HK-2 (cell line): ENCODE data around the gene TTC3.

Experiments
- DNase-seq: peaks from one replicate; pipeline ENCODE4 v3.0.0-alpha.2; 2018; ENCODE audit not compliant: unreplicated experiment

Gene TTC3

DNA sequence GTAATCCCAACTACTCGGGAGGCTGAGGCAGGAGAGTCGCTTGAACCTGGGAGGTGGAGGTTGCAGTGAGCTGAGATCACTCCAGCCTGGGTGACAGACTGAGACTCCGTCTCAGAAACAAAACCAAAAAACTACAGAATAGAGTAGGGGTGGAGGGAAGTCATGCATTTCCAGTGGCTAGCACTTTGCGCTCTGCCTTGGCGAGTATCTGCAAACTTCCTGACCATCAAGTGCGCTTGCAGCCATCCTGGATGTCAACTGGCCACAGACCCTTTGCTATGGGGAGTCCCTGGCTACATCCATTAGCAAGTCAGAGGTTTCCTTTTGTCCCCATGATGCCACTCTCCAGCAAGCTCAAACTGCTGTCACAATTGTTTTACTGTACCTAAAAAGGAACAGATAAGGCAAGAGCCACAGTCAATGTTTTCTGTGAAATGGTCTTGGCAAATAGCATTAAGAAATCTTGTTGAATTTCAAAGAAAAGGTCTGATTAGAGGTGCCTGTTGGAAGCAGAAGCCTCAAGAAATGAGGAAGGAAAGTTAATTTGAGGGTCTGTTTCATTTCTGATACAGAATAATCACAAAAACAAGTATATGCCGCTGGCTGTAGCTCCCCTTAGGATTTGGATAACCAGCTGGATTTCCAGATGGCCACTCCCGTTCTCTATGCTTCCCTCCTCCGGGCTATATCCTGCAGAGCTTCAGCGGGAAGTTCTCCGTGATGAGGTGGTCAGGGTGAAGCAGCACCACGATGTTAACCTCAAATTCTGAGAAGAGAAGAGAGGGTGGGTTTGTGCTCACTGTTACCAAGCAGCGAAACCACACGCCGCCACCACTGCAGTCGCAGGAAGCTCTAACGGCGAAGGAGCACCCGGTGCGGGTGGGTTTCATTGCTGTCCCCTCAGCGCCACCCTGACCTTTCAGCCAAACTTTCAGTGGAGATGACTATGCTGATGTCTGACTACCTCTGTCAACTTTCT, 152.1 kb downstream of the TTC3 start:
- DNase-seq: no peak

DNA sequence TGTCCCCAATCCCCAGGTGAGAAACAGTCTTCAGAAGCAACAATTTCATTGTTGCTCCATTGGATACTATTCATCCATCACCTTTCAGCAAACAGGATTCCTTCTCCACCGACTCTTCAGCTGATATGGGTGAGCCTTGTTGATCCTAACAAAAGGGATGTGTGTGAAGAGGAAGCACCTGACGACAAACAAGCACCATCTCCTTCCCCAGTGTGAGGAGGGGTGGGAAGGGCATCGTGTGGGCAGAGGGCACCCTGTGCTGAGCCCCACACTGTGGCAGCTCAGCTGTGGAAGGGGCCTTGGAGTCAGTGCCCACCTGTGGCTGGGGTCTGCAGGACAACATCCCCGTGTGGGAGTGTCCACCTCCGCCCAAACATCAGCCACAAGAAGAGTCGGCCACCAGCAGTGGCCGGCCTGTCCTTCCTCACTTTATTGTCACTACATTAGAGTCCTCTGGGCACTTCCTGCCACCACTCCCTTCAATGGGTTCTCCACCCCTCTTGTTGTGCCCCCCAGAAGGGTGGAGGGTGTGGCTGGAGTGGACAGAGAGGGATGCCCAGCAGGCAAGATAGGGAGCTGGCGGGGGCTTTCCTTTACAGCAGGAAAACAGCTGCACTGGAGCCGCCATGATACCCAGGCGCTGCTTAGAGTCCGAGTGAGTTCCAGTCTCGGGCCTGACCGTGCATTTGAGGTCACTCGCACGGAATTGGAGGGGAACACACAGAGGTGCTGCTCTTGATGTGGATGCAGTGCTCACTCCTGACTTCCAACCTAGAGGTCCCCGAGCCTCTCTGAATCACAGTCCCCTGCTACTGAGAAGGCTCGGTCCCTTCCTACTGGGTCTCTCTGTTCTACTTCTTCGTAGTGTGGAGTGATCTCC, 153.2 kb downstream of the TTC3 start:
- no peak for DNase-seq

- no peak for DNase-seq
Measured at GRCh38 chr21:37227071-37228002, 154.3 kb downstream of the TTC3 start.

DNA sequence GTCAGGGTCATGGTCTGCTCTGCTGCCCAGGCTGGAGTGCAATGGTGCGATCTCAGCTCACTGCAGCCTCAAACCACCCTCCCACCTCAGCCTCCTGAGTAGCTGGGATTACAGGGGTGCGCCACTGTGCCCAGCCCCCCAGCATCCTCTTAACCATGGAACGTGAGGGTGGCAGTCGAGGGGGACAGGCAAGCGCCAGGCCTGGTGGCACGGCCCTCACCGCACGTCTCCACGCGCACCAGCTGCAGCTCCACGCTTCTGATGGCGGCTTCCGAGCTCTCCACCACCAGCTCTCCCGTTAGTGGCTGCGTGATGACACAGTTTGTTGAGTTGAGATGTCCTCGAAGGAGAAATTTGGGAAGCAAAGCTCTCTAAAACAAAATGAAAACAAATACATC, 154.9 kb downstream of the TTC3 start:
- no peak for DNase-seq

GRCh38 chr21:37230632-37231248, 157.7 kb downstream of the TTC3 start:
- DNase-seq: no peak

- no peak for DNase-seq
Measured at GRCh38 chr21:37231249-37231645, 158.2 kb downstream of the TTC3 start.

DNA sequence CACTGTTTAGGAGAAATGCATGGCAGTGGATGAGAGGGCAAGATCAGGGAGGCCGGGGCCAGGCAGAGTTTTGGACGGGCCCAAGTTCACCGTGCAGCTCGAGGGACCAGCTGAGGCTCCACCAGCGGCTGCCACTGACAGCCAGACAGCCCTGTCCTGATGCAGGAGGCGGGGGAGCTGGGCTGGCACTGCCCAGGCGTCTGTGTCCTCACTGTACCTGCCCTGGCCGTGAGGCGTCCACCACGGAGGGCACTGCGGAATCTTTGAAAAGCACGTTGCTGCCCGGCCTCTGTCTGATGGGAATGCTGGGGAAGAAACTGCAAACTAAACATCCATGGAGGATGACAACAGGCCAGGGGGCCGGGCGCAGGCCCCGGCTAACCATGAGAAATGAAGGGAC, 158.6 kb downstream of the TTC3 start:
- no peak for DNase-seq

DNA sequence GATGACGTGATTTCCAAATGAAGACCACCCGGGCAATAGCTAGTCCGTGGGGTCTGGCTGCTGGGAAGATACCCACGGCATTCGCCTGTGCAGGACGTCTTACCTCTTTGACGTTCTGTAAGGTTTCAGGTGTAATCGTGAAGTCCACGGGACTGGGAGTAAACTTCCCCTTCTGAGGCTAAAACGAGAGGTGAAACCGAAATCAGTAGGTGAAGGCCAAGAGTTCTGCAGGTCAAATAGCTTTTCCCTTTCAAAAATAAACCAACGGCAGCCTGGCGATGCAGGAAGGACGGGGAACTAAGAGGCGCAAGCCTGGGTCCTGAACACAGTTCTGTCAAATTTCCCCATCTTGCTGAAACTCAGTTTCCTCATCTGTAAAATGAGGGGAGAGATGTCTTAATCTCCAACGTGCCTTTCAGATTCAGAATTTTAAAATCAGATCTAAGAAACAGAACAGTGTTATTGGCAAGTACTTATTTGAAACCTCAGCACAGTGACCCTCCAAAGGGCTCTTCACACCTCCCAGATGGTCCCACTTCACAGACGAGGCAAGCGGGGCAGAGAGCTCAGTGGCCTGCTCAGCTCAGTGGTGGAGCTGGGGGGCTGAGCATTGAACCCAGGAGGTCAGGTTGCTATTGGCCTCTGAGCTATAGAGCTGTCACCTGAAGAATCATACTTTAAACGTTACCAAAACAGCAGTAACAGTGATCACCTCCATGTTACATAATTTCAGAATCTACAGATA, 159.4 kb downstream of the TTC3 start:
- no peak for DNase-seq

DNA sequence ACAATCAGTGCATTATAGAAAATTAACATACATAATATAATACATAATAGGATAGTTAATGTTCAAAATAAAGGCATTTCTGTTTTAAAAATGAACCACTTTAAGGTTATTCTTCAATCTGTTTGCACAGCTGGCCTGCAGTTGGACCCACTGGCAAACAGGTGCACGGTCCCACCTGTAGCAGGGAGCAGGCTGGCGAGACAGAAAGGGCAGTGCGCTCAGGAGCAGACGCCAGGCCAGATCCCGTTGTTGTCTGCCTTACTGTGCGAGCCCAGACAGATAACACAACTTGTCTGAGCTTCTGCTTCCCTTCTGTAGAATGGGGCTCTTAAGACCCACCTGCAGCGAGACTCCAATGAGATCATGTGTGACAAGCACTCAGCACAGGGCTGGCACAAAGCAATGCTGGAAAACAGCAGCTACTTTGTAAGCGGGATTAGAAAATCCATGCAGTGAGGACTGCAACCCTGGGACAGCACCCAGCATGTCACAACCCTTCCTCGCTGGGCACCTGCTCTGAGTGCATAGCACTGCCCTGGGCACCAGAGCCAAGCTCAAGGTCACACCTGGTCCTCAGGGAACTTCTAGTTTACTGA, 160.6 kb downstream of the TTC3 start:
- DNase-seq: no peak

DNA sequence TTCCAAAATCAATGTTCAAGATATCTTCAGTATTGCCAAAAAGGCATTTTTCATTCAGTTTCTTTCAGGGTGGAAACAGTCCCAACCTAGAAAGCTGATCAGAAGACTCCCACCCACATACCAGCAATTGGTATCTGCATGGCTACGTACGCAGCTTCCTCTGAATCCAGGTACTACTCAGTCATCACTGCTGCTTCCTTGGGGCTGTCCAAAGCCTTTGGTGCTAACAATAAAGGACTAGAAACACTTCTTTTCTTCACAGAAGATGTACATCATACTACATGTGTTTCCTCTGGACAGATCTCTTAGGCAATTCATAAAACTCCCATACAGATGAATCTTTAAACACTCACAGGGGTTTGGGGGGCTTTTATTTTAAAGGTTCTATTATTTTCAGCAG, 164.3 kb downstream of the TTC3 start:
- no peak for DNase-seq

DNA sequence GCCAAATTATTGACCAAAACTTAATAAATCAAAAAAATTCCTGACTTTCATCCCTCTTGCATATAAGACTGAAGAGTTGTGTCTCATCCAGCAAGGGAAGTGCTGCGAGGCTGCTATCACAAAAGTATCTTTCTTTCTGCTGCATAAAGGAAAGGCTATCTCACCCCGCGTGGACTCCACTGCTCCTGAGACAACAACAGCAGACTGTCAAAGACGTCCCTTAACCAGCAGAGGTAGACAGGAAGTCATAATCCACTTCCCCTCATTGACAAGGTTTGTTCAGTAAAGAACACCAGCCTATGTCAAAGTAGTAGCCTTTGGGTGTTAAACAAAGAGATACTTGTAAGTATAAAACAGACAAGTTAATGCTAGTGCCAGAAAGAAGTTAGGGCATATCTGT, 164.7 kb downstream of the TTC3 start:
- DNase-seq: no peak

GRCh38 chr21:37240978-37241377, 167.9 kb downstream of the TTC3 start:
- DNase-seq: no peak

DNA sequence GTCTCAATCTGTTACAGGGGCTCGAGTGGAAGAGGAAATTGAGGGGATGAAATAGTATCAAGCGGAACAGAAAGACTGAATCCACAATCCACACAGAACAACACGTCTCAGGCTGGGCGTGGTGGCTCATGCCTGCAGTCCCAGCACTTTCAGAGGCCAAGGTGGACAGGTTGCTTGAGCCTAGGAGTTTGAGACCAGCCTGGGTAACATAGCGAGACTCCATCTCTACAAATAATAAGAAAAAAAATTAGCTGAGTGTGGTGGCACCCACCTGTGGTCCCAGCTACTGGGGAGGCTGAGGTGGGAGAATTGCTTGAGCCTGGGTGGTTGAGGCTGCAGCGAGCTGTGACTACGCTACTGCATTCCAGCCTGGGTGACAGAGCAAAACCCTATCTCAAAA, 168.4 kb downstream of the TTC3 start:
- DNase-seq: no peak

DNA sequence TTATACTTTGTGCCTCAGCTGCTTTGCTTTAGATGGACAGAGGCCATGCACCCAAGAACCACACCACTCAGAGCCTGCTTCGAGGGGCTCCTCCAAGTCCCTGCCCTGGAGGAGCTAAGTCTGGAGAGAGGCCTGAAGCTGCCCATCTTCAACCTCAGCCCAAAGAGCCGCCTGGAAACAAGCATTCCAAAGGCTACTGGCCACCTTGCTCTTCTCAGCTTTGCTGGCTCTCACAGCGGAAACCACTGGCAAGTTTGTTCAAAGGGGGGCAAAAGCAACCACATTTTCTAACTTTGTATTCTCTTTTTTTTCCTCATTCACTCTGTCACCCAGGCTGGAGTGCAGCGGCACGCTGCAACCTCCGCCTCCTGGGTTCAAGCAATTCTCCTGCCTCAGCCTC, 170.9 kb downstream of the TTC3 start:
- DNase-seq: no peak

- DNase-seq: no peak
Measured at GRCh38 chr21:37244501-37245095, 171.5 kb downstream of the TTC3 start.

DNA sequence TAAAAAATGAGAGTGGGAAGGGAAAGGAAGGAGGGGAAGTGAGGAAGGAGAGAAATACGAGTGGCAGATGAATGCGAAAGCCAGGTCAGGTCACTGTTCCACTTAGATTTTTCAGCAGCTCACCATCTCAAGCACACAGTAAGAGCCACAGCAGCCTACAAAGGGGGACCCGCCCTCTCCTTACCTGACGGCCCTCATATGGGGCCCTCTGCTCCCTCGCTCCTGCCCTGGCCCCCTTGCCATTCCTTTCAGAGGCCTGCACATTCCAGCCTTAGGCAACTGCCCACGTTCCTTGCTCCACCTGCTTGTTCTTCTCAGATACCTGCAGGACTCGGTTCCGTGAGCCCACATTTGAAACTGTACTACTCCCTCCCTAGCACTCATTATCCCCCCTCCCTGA, 172.1 kb downstream of the TTC3 start:
- no peak for DNase-seq

DNA sequence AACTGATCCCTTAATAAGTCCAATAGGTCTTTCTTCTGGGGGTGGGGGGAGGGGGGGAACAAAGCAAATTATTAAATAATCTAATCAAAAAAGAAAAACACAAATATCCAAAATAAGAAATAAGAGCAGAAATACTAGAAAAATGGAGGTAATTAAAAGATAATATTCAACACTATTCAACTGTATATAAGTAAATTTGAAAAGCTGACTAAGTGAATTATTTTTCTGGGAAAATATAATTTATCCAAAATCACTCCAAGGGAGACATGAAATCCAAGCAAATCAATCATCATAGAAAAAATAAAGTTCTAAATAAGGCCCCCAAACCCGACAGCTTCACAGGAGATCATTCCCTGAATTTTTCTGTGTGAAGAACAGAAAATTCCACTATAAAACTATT, 175.2 kb downstream of the TTC3 start:
- no peak for DNase-seq

DNA sequence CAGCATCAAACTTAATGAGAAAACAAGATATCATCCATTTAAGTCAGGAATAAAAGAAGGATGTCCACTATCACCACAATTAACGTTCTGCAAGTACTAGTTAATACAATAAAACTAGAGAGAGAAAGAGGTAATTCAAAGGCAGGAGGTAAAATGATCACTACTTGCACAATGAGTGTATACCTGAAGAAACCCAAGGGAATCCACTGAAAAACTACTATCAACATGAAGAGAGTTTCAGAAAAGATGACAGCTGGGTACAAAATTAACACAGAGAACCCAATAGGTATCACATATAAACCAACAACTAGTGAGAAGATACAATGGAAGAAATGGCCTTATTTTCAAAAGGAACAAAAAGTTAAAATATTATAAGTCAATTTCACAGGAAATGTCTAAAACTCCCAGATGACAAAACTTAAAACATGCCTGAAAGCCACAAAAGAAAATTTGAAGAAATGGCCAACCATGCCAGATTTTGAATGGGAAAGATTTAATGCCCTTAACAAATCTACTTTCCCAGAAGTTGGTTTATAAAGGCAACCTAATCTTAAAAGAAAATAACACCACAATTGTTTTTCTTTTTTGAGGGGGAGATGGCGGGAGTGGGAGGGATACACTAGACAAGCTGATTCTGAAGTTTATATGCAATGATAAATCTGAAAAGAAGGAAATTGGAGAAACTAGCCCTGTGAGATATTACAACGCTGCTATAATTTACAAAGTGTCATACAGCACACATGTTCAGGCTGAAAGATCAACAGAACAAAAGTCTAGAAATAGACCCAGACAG, 176.3 kb downstream of the TTC3 start:
- no peak for DNase-seq

GRCh38 chr21:37251294-37251634, 178.2 kb downstream of the TTC3 start:
- DNase-seq: no peak
